NCI-H69 (cell line): ENCODE data around the gene IFNW1.
A peak's percentile ranks its signal among the peaks of the same experiment; 100 is the strongest.

Experiments
- DNase-seq: peaks from one replicate; lab custom pipeline; 2025; lab: John Stamatoyannopoulos, UW

The IFNW1 gene

GRCh38 chr9:21110708-21111576 is 30.7 kb downstream of the IFNW1 start:
- DNase-seq, result peak; percentile 85

- DNase-seq, result no peak
Measured at GRCh38 chr9:21104787-21105186, 36.8 kb downstream of the IFNW1 start.

DNA sequence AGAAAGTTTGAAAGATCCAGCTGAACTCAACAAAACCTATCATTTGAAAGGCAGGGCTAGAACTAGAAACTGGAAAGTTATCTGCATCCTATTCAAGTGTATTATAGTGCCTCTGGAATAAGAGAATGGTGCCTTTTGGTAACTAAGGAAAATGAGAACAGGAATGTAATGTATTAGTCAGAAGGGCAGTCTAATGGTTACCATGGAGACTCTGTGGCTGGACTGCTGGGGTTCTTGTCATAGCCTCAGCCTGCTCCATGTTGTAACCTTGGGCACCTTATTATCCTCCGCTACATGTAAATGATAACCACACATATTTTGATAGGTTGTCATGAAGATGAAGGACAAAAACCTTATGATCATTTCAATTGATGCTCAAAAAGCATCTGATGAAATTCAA is 39.3 kb downstream of the IFNW1 start:
- DNase-seq, result no peak

GRCh38 chr9:21097817-21098216 is 43.8 kb downstream of the IFNW1 start:
- no peak for DNase-seq

DNA sequence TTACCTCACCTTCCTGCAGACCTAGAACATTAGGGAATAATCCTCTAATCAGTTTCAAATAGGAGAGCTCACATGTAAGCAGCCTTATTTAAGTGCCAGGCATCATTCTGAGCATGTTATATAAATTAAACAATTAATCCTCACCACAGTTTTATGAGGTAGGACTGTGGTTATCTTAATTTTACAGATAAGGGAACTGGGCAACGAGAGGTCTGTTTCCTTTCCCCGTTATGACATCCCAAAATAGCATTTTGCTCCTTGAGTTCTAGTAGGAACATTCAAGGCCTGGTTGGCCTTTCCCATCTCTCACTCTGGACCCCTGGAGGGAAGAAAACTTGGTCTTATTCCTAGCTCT is 44.8 kb downstream of the IFNW1 start:
- no peak for DNase-seq

DNA sequence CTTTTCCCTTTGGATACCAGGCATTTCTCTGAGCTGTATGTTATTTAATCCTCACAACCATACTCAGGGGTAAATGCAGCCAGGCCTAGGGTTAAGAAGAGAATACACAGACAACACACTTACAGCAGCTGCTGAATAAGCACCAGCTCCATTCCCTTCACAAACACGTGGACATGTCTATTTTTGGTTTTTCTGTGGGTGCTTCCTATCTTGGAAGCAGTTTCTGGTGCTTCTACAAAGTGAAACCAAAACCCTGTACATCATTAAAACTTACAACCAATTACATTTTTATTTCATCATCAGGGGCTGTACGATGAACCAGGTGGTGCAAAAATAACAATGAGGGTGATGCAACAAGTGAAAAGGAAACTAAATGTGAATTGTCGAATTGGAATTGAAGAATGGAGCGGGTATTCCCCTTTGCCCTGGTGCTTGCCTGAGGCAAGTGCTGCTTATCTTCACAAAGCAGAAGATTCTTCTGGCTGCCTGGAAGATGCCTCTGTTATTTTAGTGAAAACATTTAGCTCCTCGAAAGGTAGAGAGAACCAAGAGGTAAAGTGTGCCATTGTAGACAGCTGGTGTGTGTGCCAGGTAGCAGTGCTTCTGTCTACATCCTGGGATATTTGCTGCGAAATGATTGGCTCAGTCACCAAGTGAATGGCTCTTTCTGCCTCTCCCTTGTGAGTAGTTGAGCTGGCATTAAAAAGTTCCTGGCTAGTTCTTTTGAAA is 45.3 kb downstream of the IFNW1 start:
- DNase-seq, result peak; percentile 49

DNA sequence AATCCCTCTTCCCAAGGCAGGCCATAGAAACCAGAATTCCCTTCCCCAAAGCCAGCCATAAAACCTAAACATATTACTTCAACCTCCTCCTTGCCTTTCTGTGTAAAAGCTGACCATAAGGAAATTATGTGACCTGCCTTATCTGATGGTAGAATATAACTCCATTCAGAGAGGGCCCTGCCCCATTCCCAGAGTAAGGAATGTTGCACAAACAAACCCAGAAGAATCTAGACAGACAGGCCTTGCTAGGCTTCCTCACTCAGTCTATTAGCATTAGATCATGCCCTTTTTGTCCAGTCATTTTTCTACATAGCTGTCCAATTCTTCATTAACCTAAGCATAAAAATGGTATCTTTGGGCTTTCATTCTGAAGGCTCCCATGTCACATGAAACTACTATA is 46.1 kb downstream of the IFNW1 start:
- no peak for DNase-seq
